K562 (cell line): ENCODE measurements around the gene LRCH1. TPM values are rescaled to one million over a fixed set of nuclear protein-coding genes. Genes with fewer than 3 reads are reported as not detected.

Source experiments
- ATAC-seq: fragments of 200-7000 bp; cut with Tn5 transposase; 3 replicates; pipeline ENCODE4 v1.9.1; 2020; ENCODE audit warnings: moderate library complexity
- BruUV-seq: library from RNA; stranded (reverse); fragments of 400-500 nt; replicated peaks from 2 replicates; lab custom pipeline; 2021; lab: Mats Ljungman, UMichigan
- CTCF ChIA-PET: fragments of 300-600 bp; formaldehyde crosslinking; extraction: SDS; loops from one replicate; lab custom pipeline; 2021; ENCODE audit warnings: low intra/inter-chr PET ratio; lab: Yijun Ruan, JAX
- POLR2A ChIA-PET: fragments of 300-600, 350-650 bp; sonication (Branson Sonifier 250); formaldehyde crosslinking; extraction: SDS; loops from one replicate; lab custom pipeline; 2021; ENCODE audit warnings: antibody characterized with exemption, inconsistent platforms; lab: Yijun Ruan, JAX
- DNase-seq, 4 experiments: peaks; one replicate each; pipeline versions ENCODE4 v3.0.0 to v3.0.0-alpha.2; 2011 to 2018; ENCODE audit warnings: low spot score in 3 of 4, mixed read lengths in 3 of 4; ENCODE audit errors: extremely low read depth in 1 of 4
- FAIRE-seq: peaks from 2 replicates; lab custom pipeline; 2011; peaks lifted over from hg19 to GRCh38; lab: Jason Lieb, UNC
- H2AFZ ChIP-seq: 2 replicates; pipeline ENCODE4 v1.6.0; 2011; ENCODE audit warnings: low read depth, low read length, control low read depth, inconsistent platforms
- H3K27ac ChIP-seq: fragments of 200-600 bp; 3 replicates; pipeline ENCODE4 v1.8.0; 2011; ENCODE audit warnings: low read depth, mild to moderate bottlenecking, control low read depth, inconsistent platforms, low read length, moderate library complexity, mixed read lengths; ENCODE audit errors: extremely low read depth
- H3K27me3 ChIP-seq, 2 experiments: fragments of 300-600 bp in 1 of 2; 2 replicates in 1 of 2; 3 replicates in 1 of 2; pipeline versions ENCODE4 v1.6.0 to v1.8.0; 2011; ENCODE audit warnings: inconsistent platforms in 2 of 2, low read length in 2 of 2, mild to moderate bottlenecking in 1 of 2, mixed read lengths in 1 of 2, moderate library complexity in 1 of 2; ENCODE audit not compliant: control insufficient read depth in 2 of 2, insufficient read depth in 2 of 2
- H3K36me3 ChIP-seq: fragments of 300-600 bp; 3 replicates; pipeline ENCODE4 v1.8.0; 2011; ENCODE audit warnings: mild to moderate bottlenecking, low read length, inconsistent platforms; ENCODE audit not compliant: control insufficient read depth, insufficient read depth
- H3K4me1 ChIP-seq, 2 experiments: fragments of 200-600 bp in 1 of 2; replicated peaks in 1 of 2; 2 replicates in 1 of 2; 3 replicates in 1 of 2; pipeline versions ENCODE4 v1.5.1 to v1.8.0; 2011; ENCODE audit warnings: inconsistent platforms in 2 of 2, low read length in 2 of 2, mild to moderate bottlenecking in 1 of 2, mixed read lengths in 1 of 2, moderate library complexity in 1 of 2; ENCODE audit not compliant: control insufficient read depth in 2 of 2, insufficient read depth in 2 of 2
- H3K4me2 ChIP-seq: 2 replicates; pipeline ENCODE4 v1.6.1; 2011; ENCODE audit warnings: low read length, control low read depth, inconsistent platforms, mixed read lengths; ENCODE audit not compliant: insufficient read depth
- H3K4me3 ChIP-seq: fragments of 200-600 bp; sonication (generic), shearing (Covaris generic); 2 replicates; pipeline ENCODE4 v1.5.1; 2016; ENCODE audit warnings: control low read depth, inconsistent platforms
- H3K79me2 ChIP-seq: fragments of 200-600 bp; 3 replicates; pipeline ENCODE4 v1.8.0; 2011; ENCODE audit warnings: low read length, inconsistent platforms; ENCODE audit not compliant: control insufficient read depth, insufficient read depth
- H3K9ac ChIP-seq, 2 experiments: 2 replicates each; pipeline versions ENCODE4 v1.6.0 to v1.6.1; 2011; ENCODE audit warnings: low read depth in 2 of 2, low read length in 2 of 2, control low read depth in 1 of 2, inconsistent platforms in 1 of 2, mild to moderate bottlenecking in 1 of 2, mixed read lengths in 1 of 2; ENCODE audit not compliant: insufficient read depth in 1 of 2
- H3K9me1 ChIP-seq: one replicate; pipeline ENCODE4 v1.6.0; 2011; ENCODE audit warnings: inconsistent platforms, mild to moderate bottlenecking, low read length, moderate library complexity; ENCODE audit not compliant: control insufficient read depth, insufficient read depth
- H3K9me3 ChIP-seq: replicated peaks from 2 replicates; pipeline ENCODE4 v1.5.1; 2011; ENCODE audit warnings: low read depth, low read length, inconsistent platforms; ENCODE audit not compliant: control insufficient read depth, insufficient read depth
- H4K20me1 ChIP-seq: replicated peaks from 2 replicates; pipeline ENCODE4 v1.6.1; 2011; ENCODE audit warnings: low read length, inconsistent platforms, mixed read lengths; ENCODE audit not compliant: control insufficient read depth, insufficient read depth
- CREB5 ChIP-seq: fragments of 250-450 bp; sonication (Bioruptor Pico); IDR thresholded peaks from 2 replicates; pipeline ENCODE4 v1.5.0; 2020; ENCODE audit warnings: mild to moderate bottlenecking
- RBM39 ChIP-seq: fragments of 200-400 bp; formaldehyde crosslinking; optimal IDR thresholded peaks from 2 replicates; pipeline ENCODE3; 2018; ENCODE audit warnings: low read depth, low read length
- STAT5A ChIP-seq: IDR thresholded peaks from 2 replicates; pipeline ENCODE4 v1.6.1; 2012; ENCODE audit warnings: low read length, inconsistent platforms, borderline replicate concordance
- ZBTB5 ChIP-seq: fragments of 450-650 bp; IDR thresholded peaks from 2 replicates; pipeline ENCODE4 v1.6.1; 2017; ENCODE audit warnings: antibody characterized with exemption
- WGBS: fragments of 100-300 bp; shearing (Covaris generic); methylation state at CpG from one replicate; pipeline ENCODE4 v1.1.6; 2016; ENCODE audit warnings: low coverage, mixed read lengths; ENCODE audit not compliant: insufficient coverage; ENCODE audit errors: missing lambda C conversion rate; 5-methylcytosine and 5-hydroxymethylcytosine counted together
- in situ Hi-C: fragments of 300-500 bp; cut with MboI; formaldehyde crosslinking; loops from 4 replicates; pipeline ENCODE4 v1.15.0; 2018; ENCODE audit warnings: inconsistent platforms, mixed read lengths
- intact Hi-C: fragments of 100-400 bp; cut with micrococcal nuclease; formaldehyde crosslinking; loops from 2 replicates; pipeline ENCODE4 v1.14.2; 2022
- polyA plus RNA-seq, 8 experiments: library from polyadenylated mRNA; depleted of rRNA in 4 of 8; stranded (reverse) in 5 of 8; unstranded in 3 of 8; fragments of >200 nt; fragmentation: Nextera tagmentation in 2 of 8; fragmentation: Illumina TruSeq in 1 of 8; extraction: Ambion mirVana in 2 of 8; extraction: Trizol in 1 of 8; gene quantifications; 2 replicates each; pipeline versions ENCODE4 v1.2.1 to v1.2.3, GENCODE V29; 2011 to 2014; ENCODE audit warnings: inconsistent platforms in 1 of 8, missing spikeins in 1 of 8
- total RNA-seq, 7 experiments: library from RNA; depleted of rRNA in 6 of 7; stranded (reverse); fragments of >200 nt in 6 of 7; fragmentation: Illumina TruSeq in 2 of 7; extraction: Trizol in 2 of 7; gene quantifications; 2 replicates each; pipeline versions ENCODE4 v1.2.1 to v1.2.3, GENCODE V29; 2011 to 2021; ENCODE audit warnings: low replicate concordance in 1 of 7
- TF ChIP-seq, protein P1 (sequence below): fragments of 450-650 bp; IDR thresholded peaks from 2 replicates; pipeline ENCODE4 v1.6.1; 2017; ENCODE audit warnings: antibody characterized with exemption, mild to moderate bottlenecking
- TF ChIP-seq, protein P2 (sequence below): fragments of 450-650 bp; IDR thresholded peaks from 2 replicates; pipeline ENCODE4 v1.6.1; 2018; ENCODE audit warnings: mild to moderate bottlenecking, low read depth; ENCODE audit not compliant: partially characterized antibody

The LRCH1 gene
- total and polyA plus RNA-seq, 9 of the 15 experiments (the other 6 are each of a cell fraction or from before 2014, with no cell fraction given): 1.1 to 6.8 (median 3.7) TPM

GRCh38 chr13:46717275-46717674 lies 164.3 kb downstream of the LRCH1 start:
- Histone ChIP-seq H3K79me2 (no peaks in the 10 kb centered on the region), H3K4me2 (no peak overlapping the region), H3K4me3 (no peak overlapping the region), H3K9me1 (no peaks in the 10 kb centered on the region), H4K20me1 (no peaks in the 10 kb centered on the region), H2AFZ (no peak overlapping the region), H3K27me3 (no peaks in the 10 kb centered on the region), H3K9me3 (no peaks in the 10 kb centered on the region), H3K4me1 (no peaks in the 10 kb centered on the region), H3K27ac (no peak overlapping the region), H3K9ac (no peak overlapping the region), H3K36me3 (0 out of 3 replicates have a peak, but pooled peaks cover 2% of the 10 kb centered on the region)
- DNase-seq (no peak), FAIRE-seq (no peak), ATAC-seq (no peak)
- BruUV-seq: no TSS peak
- in situ Hi-C loops: no loop called here
- ChIA-PET POLR2A (interaction anchor here (0.5 kb wide), 1 partner anchor 54 kb away, joined by 3 read pairs; no protein-coding TSS in a partner anchor), CTCF (no interaction called here)
- TF ChIP-seq, protein P1, sequence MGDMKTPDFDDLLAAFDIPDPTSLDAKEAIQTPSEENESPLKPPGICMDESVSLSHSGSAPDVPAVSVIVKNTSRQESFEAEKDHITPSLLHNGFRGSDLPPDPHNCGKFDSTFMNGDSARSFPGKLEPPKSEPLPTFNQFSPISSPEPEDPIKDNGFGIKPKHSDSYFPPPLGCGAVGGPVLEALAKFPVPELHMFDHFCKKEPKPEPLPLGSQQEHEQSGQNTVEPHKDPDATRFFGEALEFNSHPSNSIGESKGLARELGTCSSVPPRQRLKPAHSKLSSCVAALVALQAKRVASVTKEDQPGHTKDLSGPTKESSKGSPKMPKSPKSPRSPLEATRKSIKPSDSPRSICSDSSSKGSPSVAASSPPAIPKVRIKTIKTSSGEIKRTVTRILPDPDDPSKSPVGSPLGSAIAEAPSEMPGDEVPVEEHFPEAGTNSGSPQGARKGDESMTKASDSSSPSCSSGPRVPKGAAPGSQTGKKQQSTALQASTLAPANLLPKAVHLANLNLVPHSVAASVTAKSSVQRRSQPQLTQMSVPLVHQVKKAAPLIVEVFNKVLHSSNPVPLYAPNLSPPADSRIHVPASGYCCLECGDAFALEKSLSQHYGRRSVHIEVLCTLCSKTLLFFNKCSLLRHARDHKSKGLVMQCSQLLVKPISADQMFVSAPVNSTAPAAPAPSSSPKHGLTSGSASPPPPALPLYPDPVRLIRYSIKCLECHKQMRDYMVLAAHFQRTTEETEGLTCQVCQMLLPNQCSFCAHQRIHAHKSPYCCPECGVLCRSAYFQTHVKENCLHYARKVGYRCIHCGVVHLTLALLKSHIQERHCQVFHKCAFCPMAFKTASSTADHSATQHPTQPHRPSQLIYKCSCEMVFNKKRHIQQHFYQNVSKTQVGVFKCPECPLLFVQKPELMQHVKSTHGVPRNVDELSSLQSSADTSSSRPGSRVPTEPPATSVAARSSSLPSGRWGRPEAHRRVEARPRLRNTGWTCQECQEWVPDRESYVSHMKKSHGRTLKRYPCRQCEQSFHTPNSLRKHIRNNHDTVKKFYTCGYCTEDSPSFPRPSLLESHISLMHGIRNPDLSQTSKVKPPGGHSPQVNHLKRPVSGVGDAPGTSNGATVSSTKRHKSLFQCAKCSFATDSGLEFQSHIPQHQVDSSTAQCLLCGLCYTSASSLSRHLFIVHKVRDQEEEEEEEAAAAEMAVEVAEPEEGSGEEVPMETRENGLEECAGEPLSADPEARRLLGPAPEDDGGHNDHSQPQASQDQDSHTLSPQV: no peak
- TF ChIP-seq, protein P2, sequence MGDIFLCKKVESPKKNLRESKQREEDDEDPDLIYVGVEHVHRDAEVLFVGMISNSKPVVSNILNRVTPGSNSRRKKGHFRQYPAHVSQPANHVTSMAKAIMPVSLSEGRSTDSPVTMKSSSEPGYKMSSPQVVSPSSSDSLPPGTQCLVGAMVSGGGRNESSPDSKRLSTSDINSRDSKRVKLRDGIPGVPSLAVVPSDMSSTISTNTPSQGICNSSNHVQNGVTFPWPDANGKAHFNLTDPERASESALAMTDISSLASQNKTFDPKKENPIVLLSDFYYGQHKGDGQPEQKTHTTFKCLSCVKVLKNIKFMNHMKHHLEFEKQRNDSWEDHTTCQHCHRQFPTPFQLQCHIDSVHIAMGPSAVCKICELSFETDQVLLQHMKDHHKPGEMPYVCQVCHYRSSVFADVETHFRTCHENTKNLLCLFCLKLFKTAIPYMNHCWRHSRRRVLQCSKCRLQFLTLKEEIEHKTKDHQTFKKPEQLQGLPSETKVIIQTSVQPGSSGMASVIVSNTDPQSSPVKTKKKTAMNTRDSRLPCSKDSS: no peak
- no peak for TF ChIP-seq STAT5A
- TF ChIP-seq RBM39: no peak
- no peak for TF ChIP-seq ZBTB5
- no peak for TF ChIP-seq CREB5 (CRISPR knock-in tag)
- intact Hi-C loops: no loop called here
- WGBS: 80% methylated on average over 4 of the region's 4 CpGs
